GM18909 (cell line): ENCODE data around the gene SH3YL1.

ENCODE experiments used
- ATAC-seq: cut with Tn5 transposase; IDR thresholded peaks from one replicate; pipeline ENCODE4 v1.9.1; 2021; ENCODE audit warnings: mild to moderate bottlenecking; ENCODE audit not compliant: unreplicated experiment, poor library complexity

Gene SH3YL1

GRCh38 chr2:263774-264492 lies at the start of gene SH3YL1:
Gene SH3YL1 (minus strand): TSS chr2:264032. CDS start chr2:263984, 48 bp downstream.
- peak; percentile 29 for ATAC-seq

GRCh38 chr2:310994-311393 lies 47.2 kb upstream of the SH3YL1 start:
- no peak for ATAC-seq

- ATAC-seq, result no peak
Observed at GRCh38 chr2:309954-310510, 46.2 kb upstream of the SH3YL1 start.

- ATAC-seq, result no peak
Observed at GRCh38 chr2:309148-309953, 45.5 kb upstream of the SH3YL1 start.

GRCh38 chr2:305366-305765 lies 41.5 kb upstream of the SH3YL1 start:
- no peak for ATAC-seq

- ATAC-seq, result no peak
Observed at GRCh38 chr2:296354-296753, 32.5 kb upstream of the SH3YL1 start.

- no peak for ATAC-seq
Observed at GRCh38 chr2:295090-295489, 31.3 kb upstream of the SH3YL1 start.

GRCh38 chr2:290090-290722 lies 26.4 kb upstream of the SH3YL1 start:
- no peak for ATAC-seq

- no peak for ATAC-seq
Observed at GRCh38 chr2:289362-290089, 25.7 kb upstream of the SH3YL1 start.

GRCh38 chr2:288758-289361 lies 25.0 kb upstream of the SH3YL1 start:
- no peak for ATAC-seq

GRCh38 chr2:287911-288757 lies 24.3 kb upstream of the SH3YL1 start, which contains the start of gene ALKAL2:
Gene ALKAL2 (minus strand): TSS chr2:288091. CDS start chr2:287835, 256 bp downstream.
- no peak for ATAC-seq

- ATAC-seq, result no peak
Observed at GRCh38 chr2:287471-287885, 23.6 kb upstream of the SH3YL1 start.

GRCh38 chr2:286774-287392 lies 23.1 kb upstream of the SH3YL1 start:
- ATAC-seq, result no peak

- no peak for ATAC-seq
Observed at GRCh38 chr2:286035-286434, 22.2 kb upstream of the SH3YL1 start.

GRCh38 chr2:285531-285930 lies 21.7 kb upstream of the SH3YL1 start:
- no peak for ATAC-seq

GRCh38 chr2:284896-285492 lies 21.2 kb upstream of the SH3YL1 start:
- no peak for ATAC-seq

GRCh38 chr2:283996-284794 lies 20.4 kb upstream of the SH3YL1 start:
- no peak for ATAC-seq
